IPS-NIHi11 (cell line): Measurements from ENCODE around the gene CDC26.
"Not testable (repeated sequence)": the region's sequence is repeated elsewhere in the genome, so short reads cannot be mapped to it uniquely, and the experiment has no call there.

ENCODE experiments used
- DNase-seq: peaks from one replicate; pipeline ENCODE4 v3.0.0; 2012; ENCODE audit warnings: mixed read lengths, low spot score

The CDC26 gene

GRCh38 chr9:113275157-113276131 is at the start of gene CDC26, which contains the start of gene PRPF4:
Gene CDC26, minus strand, starts transcription at chr9:113275572. Its CDS starts 3,065 bp downstream, at chr9:113272507.
Gene PRPF4, plus strand, starts transcription at chr9:113275658. Its CDS starts 86 bp downstream, at chr9:113275744.
- peak; percentile 98 for DNase-seq

GRCh38 chr9:113322671-113323070 is 47.3 kb upstream of the CDC26 start:
- no peak for DNase-seq

GRCh38 chr9:113320051-113320450 is 44.7 kb upstream of the CDC26 start:
- no peak for DNase-seq

GRCh38 chr9:113319054-113319453 is 43.7 kb upstream of the CDC26 start:
- no peak for DNase-seq

- DNase-seq, result no peak
Measured at GRCh38 chr9:113317777-113318176, 42.4 kb upstream of the CDC26 start.

GRCh38 chr9:113316030-113316429 is 40.7 kb upstream of the CDC26 start:
- DNase-seq, result no peak

- DNase-seq, result no peak
Measured at GRCh38 chr9:113315231-113315630, 39.9 kb upstream of the CDC26 start.

GRCh38 chr9:113313261-113313660 is 37.9 kb upstream of the CDC26 start:
- no peak for DNase-seq

- no peak for DNase-seq
Measured at GRCh38 chr9:113311961-113312360, 36.6 kb upstream of the CDC26 start.

- DNase-seq, result no peak
Measured at GRCh38 chr9:113310538-113310937, 35.2 kb upstream of the CDC26 start.

GRCh38 chr9:113309204-113309813 is 33.9 kb upstream of the CDC26 start:
- peak; percentile 36 for DNase-seq

GRCh38 chr9:113307396-113307975 is 32.1 kb upstream of the CDC26 start:
- no peak for DNase-seq

GRCh38 chr9:113306566-113306965 is 31.2 kb upstream of the CDC26 start:
- DNase-seq, result no peak

GRCh38 chr9:113302792-113303418 is 27.5 kb upstream of the CDC26 start, which contains the start of gene RNF183:
Gene RNF183, minus strand, starts transcription at chr9:113303376. Its CDS starts 5,192 bp downstream, at chr9:113298184.
- DNase-seq, result no peak

GRCh38 chr9:113301548-113301947 is 26.2 kb upstream of the CDC26 start:
- no peak for DNase-seq

- DNase-seq, result no peak
Measured at GRCh38 chr9:113299800-113300292, 24.5 kb upstream of the CDC26 start.

- no peak for DNase-seq
Measured at GRCh38 chr9:113298924-113299770, 23.8 kb upstream of the CDC26 start.

- DNase-seq, result no peak
Measured at GRCh38 chr9:113298311-113298710, 22.9 kb upstream of the CDC26 start.

- DNase-seq, result no peak
Measured at GRCh38 chr9:113296796-113297558, 21.6 kb upstream of the CDC26 start.

GRCh38 chr9:113296247-113296646 is 20.9 kb upstream of the CDC26 start:
- DNase-seq, result not testable (repeated sequence)
